ENCODE results near the gene RAPGEF2. TPM values are rescaled to one million over a fixed set of nuclear protein-coding genes. Genes with fewer than 3 reads are reported as not detected.
A peak's percentile ranks its signal among the peaks of the same experiment; 100 is the strongest.

RAPGEF2 gene
- total RNA-seq, 1 experiment from 2014 or later, result 37.1 TPM

DNA sequence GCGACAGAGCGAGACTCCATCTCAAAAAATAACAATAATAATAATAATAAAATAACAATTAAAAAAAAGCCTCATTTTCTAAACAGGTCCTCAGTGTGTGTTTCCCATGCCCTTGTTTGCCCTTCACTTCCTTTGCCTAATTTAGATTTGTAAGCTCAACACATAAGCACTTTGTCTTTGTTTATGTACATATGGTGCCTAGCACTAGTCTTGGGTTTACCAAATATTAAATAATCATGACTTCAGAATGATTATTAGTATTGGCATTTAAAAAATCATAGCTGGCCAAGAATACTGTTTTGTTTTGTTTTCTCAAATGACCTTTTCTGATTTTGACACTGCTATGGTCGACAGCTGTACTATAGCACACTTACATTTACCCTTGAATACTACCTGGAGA lies 6.4 kb upstream of the RAPGEF2 start:
- no peak overlapping the region for H3T11ph ChIP-seq (ENCODE audit: low read length)
- Mint-ChIP-seq H3K4me3 (no peak overlapping the region), H3K27ac (peak overlapping the region in 1 of 3 experiments; percentile 46; a peak in 3 of 7 replicates), H3K27me3 (ENCODE audit: low read depth) (peaks cover 8% of the 10 kb centered on the region), H3K36me3 (ENCODE audit: insufficient read depth in 1 of 3, low read depth in 3 of 3) (no peaks in the 10 kb centered on the region), H3K9me3 (no peaks in the 10 kb centered on the region), H3K4me1 (peaks cover 20 to 24% of the 10 kb centered on the region in 2 experiments)
- H3K14ac ChIP-seq (ENCODE audit: insufficient read depth, low read length), result no peak overlapping the region
- H3K18ac ChIP-seq (ENCODE audit: insufficient read length, low read depth, low read length), result no peak overlapping the region
- H3K27me3 ChIP-seq (ENCODE audit: insufficient read depth, low read length), result no peaks in the 10 kb centered on the region
- TF ChIP-seq, protein P1, sequence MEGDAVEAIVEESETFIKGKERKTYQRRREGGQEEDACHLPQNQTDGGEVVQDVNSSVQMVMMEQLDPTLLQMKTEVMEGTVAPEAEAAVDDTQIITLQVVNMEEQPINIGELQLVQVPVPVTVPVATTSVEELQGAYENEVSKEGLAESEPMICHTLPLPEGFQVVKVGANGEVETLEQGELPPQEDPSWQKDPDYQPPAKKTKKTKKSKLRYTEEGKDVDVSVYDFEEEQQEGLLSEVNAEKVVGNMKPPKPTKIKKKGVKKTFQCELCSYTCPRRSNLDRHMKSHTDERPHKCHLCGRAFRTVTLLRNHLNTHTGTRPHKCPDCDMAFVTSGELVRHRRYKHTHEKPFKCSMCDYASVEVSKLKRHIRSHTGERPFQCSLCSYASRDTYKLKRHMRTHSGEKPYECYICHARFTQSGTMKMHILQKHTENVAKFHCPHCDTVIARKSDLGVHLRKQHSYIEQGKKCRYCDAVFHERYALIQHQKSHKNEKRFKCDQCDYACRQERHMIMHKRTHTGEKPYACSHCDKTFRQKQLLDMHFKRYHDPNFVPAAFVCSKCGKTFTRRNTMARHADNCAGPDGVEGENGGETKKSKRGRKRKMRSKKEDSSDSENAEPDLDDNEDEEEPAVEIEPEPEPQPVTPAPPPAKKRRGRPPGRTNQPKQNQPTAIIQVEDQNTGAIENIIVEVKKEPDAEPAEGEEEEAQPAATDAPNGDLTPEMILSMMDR (conservative IDR thresholded peaks at IDR 0.05), result no peak
- no peak overlapping the region for H3K23ac ChIP-seq (ENCODE audit: insufficient read length, low read depth, low read length)
- no peak overlapping the region for H2BK5ac ChIP-seq (ENCODE audit: insufficient read length, low read length)
- H3K4me1 ChIP-seq (ENCODE audit: insufficient read depth, low read length), result peaks cover 9% of the 10 kb centered on the region; the same call in 1 of the 2 replicates
- no peaks in the 10 kb centered on the region for H3K9me3 ChIP-seq (ENCODE audit: control insufficient read depth, low read depth, low read length)
- no peaks in the 10 kb centered on the region for H4K20me1 ChIP-seq (ENCODE audit: control insufficient read depth, insufficient read depth, insufficient read length)
- no peak for DNase-seq
- no peak overlapping the region for H2AK5ac ChIP-seq (ENCODE audit: insufficient read length, low read length)
- no peak overlapping the region for H3K4me2 ChIP-seq (ENCODE audit: insufficient read depth, insufficient read length, low read length)
- no peak overlapping the region for H2AFZ ChIP-seq (ENCODE audit: low read length)
- no peak overlapping the region for H2BK15ac ChIP-seq (ENCODE audit: low read depth, low read length)
- H4K91ac ChIP-seq (ENCODE audit: insufficient read length, low read depth, low read length), result no peak overlapping the region
- no peak overlapping the region for H2BK20ac ChIP-seq (ENCODE audit: low read depth, low read length, poor library complexity, severe bottlenecking)
- no peak overlapping the region for H3K9ac ChIP-seq (ENCODE audit: extremely low read depth, insufficient read length, low read length)
- H3K23me2 ChIP-seq (ENCODE audit: insufficient read length, low read depth, low read length, poor library complexity, severe bottlenecking), result no peaks in the 10 kb centered on the region
- H4K5ac ChIP-seq (ENCODE audit: insufficient read length, low read depth, low read length), result no peak overlapping the region
- H3K56ac ChIP-seq (ENCODE audit: insufficient read length, low read depth, low read length), result no peak overlapping the region
- H3K79me1 ChIP-seq (ENCODE audit: insufficient read depth, low read depth, low read length, poor library complexity, severe bottlenecking), result no peaks in the 10 kb centered on the region
- no CpG with 5 or more reads among the region's 3 CpGs for WGBS (ENCODE audit: extremely low coverage, insufficient read length, low lambda C conversion rate)
- H2BK12ac ChIP-seq (ENCODE audit: insufficient read length, low read depth, low read length), result no peak overlapping the region
- no peak overlapping the region for H4K8ac ChIP-seq (replicated peaks; ENCODE audit: insufficient read length, low read depth, low read length)
- H2BK120ac ChIP-seq (ENCODE audit: low read depth, low read length, poor library complexity, severe bottlenecking), result no peak overlapping the region
- H3K79me2 ChIP-seq (ENCODE audit: insufficient read depth, low read length), result no peaks in the 10 kb centered on the region
- H3K4ac ChIP-seq (ENCODE audit: low read depth, low read length), result no peak overlapping the region
- no peak overlapping the region for H3K27ac ChIP-seq (ENCODE audit: insufficient read length, low read depth, low read length)
